Calu3 (cell line): ENCODE data around the gene UBASH3B. TPM values are rescaled to one million over a fixed set of nuclear protein-coding genes. Genes with fewer than 3 reads are reported as not detected.

ENCODE experiments used
- BruUV-seq: library from RNA; stranded (reverse); fragments of 400-500 nt; replicated peaks from 2 replicates; lab custom pipeline; 2021; lab: Mats Ljungman, UMichigan
- CTCF ChIA-PET: fragments of 300-600 bp; sonication (Branson Sonifier 250); formaldehyde crosslinking; loops from one replicate; lab custom pipeline; 2022; ENCODE audit warnings: antibody characterized with exemption; lab: Charles Lee
- DNase-seq: peaks from one replicate; pipeline ENCODE4 v3.0.0; 2022
- H3K27ac Mint-ChIP-seq: one replicate; pipeline ENCODE4 v1.8.0; 2022; ENCODE audit warnings: mixed read lengths; ENCODE audit not compliant: unreplicated experiment
- H3K27me3 Mint-ChIP-seq: one replicate; pipeline ENCODE4 v1.8.0; 2022; ENCODE audit warnings: mixed read lengths; ENCODE audit not compliant: unreplicated experiment
- H3K36me3 Mint-ChIP-seq: one replicate; pipeline ENCODE4 v1.8.0; 2022; ENCODE audit warnings: mild to moderate bottlenecking, moderate library complexity, mixed read lengths; ENCODE audit not compliant: insufficient read depth, unreplicated experiment
- H3K4me1 Mint-ChIP-seq: one replicate; pipeline ENCODE4 v1.8.0; 2022; ENCODE audit warnings: mild to moderate bottlenecking, low read depth, mixed read lengths; ENCODE audit not compliant: unreplicated experiment
- H3K4me3 Mint-ChIP-seq: one replicate; pipeline ENCODE4 v1.8.0; 2022; ENCODE audit warnings: mild to moderate bottlenecking, low read depth, moderate library complexity, mixed read lengths; ENCODE audit not compliant: unreplicated experiment
- H3K9me3 Mint-ChIP-seq: one replicate; pipeline ENCODE4 v1.8.0; 2022; ENCODE audit warnings: low read depth, mixed read lengths; ENCODE audit not compliant: unreplicated experiment
- intact Hi-C: fragments of 100-400 bp; cut with micrococcal nuclease; formaldehyde crosslinking; loops from one replicate; pipeline ENCODE4 v1.10.0; 2022; ENCODE audit not compliant: unreplicated experiment
- total RNA-seq: library from RNA; stranded (reverse); gene quantifications from 2 replicates; pipeline ENCODE4 v1.2.3, GENCODE V29; 2022
- TF ChIP-seq, protein P1 (sequence below): fragments of 200-600 bp; IDR thresholded peaks from one replicate; pipeline ENCODE4 v1.8.0; 2022; ENCODE audit warnings: antibody characterized with exemption; ENCODE audit not compliant: unreplicated experiment

UBASH3B gene
- total RNA-seq, 1 experiment from 2014 or later = 74.9 TPM

DNA sequence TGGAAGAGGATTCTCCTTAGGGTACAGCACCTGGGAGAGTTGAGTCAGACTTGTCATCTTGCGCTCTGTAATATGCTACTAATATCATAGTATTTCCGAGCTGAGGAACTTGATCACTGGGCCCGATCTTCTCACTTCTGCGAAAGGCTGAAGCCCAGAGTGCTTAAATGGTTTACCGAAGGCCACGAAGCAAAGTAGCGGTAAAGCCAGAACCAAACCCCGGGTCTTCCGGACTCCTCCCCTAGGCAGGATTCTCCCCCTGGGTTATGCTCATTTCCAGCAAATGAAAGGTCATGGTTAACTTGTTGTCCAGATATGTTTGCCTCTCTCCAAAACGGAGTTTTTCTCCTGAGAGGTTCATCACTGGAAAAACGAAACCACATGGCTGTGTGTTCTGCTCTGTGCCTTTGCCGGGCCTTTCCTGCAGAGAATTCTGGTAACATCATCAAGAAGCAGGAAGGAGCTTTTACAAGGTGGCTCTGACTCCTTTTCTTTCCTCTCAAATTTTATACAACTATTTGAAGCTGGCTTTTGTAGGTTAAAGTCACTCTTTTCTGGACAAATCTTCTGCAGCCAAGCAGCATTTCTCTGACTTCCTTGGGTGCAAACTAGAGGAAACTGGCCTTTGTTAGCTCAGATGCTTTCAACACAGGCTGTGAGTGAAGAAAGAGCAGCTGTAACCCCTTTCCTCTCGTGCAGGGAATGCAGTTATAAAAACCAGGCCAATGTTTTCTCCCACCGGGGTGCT is 35.5 kb downstream of the UBASH3B start:
- Mint-ChIP-seq H3K27ac (no peak overlapping the region), H3K4me3 (no peak overlapping the region), H3K36me3 (peaks cover 17% of the 10 kb centered on the region), H3K4me1 (peaks cover 16% of the 10 kb centered on the region), H3K9me3 (peaks cover 3% of the 10 kb centered on the region), H3K27me3 (no peaks in the 10 kb centered on the region)
- no TSS peak for BruUV-seq
- CTCF ChIA-PET = interaction anchor here (0.5 to 1.3 kb wide), 2 partner anchors 21 to 91 kb away, joined by 4 read pairs; no protein-coding TSS in a partner anchor
- intact Hi-C loops = no loop called here
- no peak for DNase-seq
- TF ChIP-seq, protein P1, sequence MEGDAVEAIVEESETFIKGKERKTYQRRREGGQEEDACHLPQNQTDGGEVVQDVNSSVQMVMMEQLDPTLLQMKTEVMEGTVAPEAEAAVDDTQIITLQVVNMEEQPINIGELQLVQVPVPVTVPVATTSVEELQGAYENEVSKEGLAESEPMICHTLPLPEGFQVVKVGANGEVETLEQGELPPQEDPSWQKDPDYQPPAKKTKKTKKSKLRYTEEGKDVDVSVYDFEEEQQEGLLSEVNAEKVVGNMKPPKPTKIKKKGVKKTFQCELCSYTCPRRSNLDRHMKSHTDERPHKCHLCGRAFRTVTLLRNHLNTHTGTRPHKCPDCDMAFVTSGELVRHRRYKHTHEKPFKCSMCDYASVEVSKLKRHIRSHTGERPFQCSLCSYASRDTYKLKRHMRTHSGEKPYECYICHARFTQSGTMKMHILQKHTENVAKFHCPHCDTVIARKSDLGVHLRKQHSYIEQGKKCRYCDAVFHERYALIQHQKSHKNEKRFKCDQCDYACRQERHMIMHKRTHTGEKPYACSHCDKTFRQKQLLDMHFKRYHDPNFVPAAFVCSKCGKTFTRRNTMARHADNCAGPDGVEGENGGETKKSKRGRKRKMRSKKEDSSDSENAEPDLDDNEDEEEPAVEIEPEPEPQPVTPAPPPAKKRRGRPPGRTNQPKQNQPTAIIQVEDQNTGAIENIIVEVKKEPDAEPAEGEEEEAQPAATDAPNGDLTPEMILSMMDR = no peak

DNA sequence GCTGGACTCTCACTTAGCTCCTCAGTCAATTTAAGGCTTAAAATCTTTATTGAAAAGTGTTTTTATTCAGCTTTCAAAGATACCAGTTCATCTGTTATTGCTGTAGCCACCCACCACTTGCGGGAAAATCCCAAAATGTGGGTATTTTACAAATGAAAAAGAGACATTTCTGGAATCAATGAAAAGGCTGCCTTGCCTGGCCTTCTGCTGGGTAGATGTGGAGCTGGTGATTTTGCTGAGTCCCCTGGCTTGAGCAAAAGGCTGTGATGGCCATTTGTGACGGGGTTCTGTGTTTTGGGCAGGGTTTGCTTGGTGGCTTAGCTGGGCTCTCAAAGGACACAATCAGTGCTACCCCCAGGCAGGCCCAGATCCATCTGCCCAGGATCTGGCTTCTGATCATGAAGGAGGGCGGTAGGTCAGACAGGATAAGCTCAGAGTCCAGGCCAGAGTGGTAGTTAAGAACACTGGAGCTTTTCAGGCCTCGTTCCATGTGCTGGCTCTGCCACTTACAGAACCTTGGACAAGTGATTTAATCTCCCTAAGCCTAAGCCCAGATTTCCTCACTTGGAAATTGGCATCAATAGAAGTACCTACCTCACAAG is 36.1 kb downstream of the UBASH3B start:
- Mint-ChIP-seq H3K4me1 (peaks cover 16% of the 10 kb centered on the region), H3K4me3 (no peak overlapping the region), H3K9me3 (peaks cover 3% of the 10 kb centered on the region), H3K36me3 (peaks cover 13% of the 10 kb centered on the region), H3K27me3 (no peaks in the 10 kb centered on the region), H3K27ac (no peak overlapping the region)
- intact Hi-C loops = no loop called here
- TF ChIP-seq, protein P1 = no peak
- CTCF ChIA-PET = interaction anchor here (0.5 to 1.3 kb wide), 2 partner anchors 20 to 90 kb away, joined by 4 read pairs; no protein-coding TSS in a partner anchor
- BruUV-seq = no TSS peak
- DNase-seq = no peak

DNA sequence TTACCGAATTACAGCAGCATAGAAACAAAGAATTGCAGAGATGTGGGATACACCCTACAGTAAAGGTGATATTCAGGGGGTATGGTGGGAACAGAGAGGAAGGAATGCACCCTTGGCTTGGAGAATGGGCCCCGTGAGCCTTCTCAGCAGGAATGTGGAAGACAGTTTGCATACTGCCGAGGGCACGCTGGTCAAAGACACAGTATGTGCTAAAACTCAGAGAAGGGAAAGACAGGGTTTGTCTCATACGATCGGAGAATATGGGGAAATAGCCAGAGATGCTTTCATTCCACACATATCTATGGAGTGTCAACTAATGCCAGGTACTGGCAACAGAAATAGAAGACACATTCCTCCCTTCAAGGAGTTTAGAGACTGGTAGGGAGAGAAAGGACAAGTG is 36.9 kb downstream of the UBASH3B start:
- no peak for DNase-seq
- Mint-ChIP-seq H3K36me3 (peaks cover 15% of the 10 kb centered on the region), H3K27me3 (no peaks in the 10 kb centered on the region), H3K27ac (peak overlapping the region; percentile 16), H3K4me3 (no peak overlapping the region), H3K4me1 (peaks cover 20% of the 10 kb centered on the region), H3K9me3 (peaks cover 3% of the 10 kb centered on the region)
- BruUV-seq = no TSS peak
- CTCF ChIA-PET = interaction anchor here (1.3 kb wide), 1 partner anchor 89 kb away, joined by 4 read pairs; no protein-coding TSS in a partner anchor
- intact Hi-C loops = no loop called here
- TF ChIP-seq, protein P1 = no peak

DNA sequence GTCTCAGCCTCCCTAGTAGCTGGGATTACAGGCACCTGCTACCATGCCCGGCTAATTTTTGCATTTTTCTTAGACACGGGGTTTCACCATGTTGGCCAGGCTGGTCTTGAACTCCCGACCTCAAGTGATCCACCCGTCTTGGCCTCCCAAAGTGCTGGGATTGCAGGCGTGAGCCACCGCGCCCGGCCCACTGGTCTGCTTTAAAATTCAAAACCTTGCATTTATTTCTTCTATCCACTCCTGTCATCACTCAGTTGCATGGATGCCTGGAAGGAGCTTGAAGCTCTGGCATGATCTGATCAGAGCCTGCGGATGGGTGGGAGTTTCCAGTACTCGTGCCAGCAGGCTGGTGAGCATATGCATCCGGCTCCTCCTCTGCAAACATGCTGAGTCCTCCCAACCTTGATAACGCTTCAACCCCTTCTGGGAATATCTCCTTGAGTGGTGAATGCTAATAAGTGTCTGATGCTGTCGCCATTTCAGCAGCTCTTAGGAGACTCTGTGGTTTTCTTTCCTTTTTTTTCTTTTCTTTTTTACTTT is 39.6 kb downstream of the UBASH3B start:
- peaks cover 3% of the 10 kb centered on the region for H3K9me3 Mint-ChIP-seq
- TF ChIP-seq, protein P1 = no peak
- H3K4me1 Mint-ChIP-seq = peaks cover 34% of the 10 kb centered on the region
- DNase-seq = no peak
- no peaks in the 10 kb centered on the region for H3K27me3 Mint-ChIP-seq
- no peak overlapping the region for H3K27ac Mint-ChIP-seq
- intact Hi-C loops = no loop called here
- CTCF ChIA-PET = interaction anchor here (0.6 kb wide), 2 partner anchors 13 to 371 kb away, joined by 3 read pairs; no protein-coding TSS in a partner anchor
- no TSS peak for BruUV-seq
- H3K4me3 Mint-ChIP-seq = no peak overlapping the region
- H3K36me3 Mint-ChIP-seq = peaks cover 31% of the 10 kb centered on the region
